HG03521 (cell line): ENCODE results near the gene ADGRG6.
"Not testable (repeated sequence)": the region's sequence is repeated elsewhere in the genome, so short reads cannot be mapped to it uniquely, and the experiment has no call there.

Experiments
- ATAC-seq: cut with Tn5 transposase; IDR thresholded peaks from one replicate; pipeline ENCODE4 v1.9.1; 2021; ENCODE audit warnings: mild to moderate bottlenecking, moderate library complexity; ENCODE audit not compliant: unreplicated experiment

ADGRG6 gene

GRCh38 chr6:142440600-142441293, 138.9 kb downstream of the ADGRG6 start:
- no peak for ATAC-seq

- ATAC-seq: no peak
Observed at GRCh38 chr6:142441716-142442115, 139.9 kb downstream of the ADGRG6 start.

DNA sequence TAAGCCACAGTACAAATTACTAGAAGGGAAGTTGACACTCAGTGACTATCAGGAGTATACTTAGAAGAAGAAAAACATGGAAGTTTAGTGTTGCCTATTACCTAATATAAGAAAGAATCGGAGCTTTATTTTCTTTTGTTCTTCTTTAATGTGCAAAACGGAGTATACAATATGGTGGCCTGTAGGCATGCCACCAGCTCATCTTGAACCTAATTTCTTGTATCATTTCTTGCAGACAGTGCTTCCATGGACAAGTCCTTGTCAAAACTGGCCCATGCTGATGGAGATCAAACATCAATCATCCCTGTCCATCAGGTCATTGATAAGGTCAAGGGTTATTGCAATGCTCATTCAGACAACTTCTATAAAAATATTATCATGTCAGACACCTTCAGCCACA, 141.3 kb downstream of the ADGRG6 start:
- no peak for ATAC-seq

DNA sequence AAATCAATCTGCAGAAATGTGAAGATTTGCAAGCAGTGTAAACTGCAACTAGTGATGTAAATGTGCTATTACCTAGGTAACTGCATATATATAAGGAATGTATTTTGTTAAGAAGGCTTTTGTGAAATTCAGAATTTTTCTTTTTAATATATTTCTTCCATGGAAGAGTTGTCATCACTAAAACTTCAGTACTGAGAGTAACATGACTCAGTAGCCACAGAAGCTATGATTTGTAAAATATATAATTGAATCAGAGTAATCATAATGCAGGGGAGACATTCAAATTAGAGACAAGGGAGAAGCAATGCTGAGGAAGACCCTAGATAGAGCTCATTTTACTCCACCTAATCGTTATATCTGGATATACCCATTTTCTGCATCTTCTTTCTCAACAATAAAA, 141.7 kb downstream of the ADGRG6 start:
- no peak for ATAC-seq

DNA sequence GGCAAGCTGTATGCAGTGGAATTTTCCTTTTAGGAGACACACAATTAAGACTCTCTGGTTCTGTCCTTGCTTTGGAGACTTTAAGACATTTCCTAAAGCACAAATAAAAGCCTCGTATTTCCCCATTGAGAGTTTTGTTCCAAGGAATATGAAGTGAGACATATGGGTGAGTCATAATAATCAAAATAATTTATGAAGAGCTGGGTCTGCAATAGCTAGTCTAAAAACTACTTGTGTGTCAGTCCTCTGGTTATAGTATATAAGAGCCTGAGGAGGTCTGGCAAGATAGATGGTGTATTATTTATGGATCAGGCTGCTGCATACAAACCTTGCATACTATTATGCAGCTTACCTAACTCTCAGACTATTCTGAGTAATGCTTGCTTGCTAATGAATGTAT, 142.6 kb downstream of the ADGRG6 start:
- ATAC-seq: no peak

DNA sequence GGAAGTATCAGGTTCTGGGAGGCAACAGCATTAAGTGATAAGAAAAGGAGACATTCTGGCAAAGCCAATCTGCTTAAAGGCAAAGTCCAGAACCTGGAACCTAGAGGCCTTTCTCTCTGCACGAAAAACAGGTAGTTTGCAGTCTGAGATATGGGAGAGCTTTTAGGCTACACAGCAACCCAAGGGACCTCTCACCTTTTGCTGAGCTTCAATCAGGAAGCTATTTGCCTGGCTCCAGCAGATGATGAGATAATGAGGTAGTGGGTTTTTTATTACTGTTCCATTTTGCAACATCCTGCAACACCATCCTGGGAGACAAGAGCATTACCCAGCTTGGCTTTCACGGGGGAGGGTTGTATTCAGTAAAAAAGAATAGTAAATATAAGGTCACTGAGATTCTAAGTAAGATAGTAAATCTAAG, 143.1 kb downstream of the ADGRG6 start:
- no peak for ATAC-seq

DNA sequence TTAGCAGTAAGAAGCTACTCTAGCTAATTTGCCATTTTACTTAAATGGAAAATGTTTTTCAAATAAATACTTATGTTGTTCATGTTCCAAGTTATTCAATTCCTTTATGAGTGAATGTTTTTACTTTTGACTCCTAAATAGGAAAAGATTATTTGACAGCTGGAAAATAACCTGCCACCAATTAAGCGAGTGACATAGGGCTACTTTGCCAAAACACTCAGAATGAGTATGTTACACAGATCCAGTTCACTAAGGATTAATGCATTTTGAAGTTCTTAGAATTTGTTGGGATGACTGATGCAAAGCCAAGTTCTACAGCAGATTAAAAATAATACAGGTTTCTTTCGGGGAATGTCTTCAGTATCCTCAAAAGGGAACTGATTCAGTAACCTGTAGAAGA, 144.4 kb downstream of the ADGRG6 start:
- ATAC-seq: no peak

GRCh38 chr6:142446576-142446975, 144.8 kb downstream of the ADGRG6 start:
- no peak for ATAC-seq

DNA sequence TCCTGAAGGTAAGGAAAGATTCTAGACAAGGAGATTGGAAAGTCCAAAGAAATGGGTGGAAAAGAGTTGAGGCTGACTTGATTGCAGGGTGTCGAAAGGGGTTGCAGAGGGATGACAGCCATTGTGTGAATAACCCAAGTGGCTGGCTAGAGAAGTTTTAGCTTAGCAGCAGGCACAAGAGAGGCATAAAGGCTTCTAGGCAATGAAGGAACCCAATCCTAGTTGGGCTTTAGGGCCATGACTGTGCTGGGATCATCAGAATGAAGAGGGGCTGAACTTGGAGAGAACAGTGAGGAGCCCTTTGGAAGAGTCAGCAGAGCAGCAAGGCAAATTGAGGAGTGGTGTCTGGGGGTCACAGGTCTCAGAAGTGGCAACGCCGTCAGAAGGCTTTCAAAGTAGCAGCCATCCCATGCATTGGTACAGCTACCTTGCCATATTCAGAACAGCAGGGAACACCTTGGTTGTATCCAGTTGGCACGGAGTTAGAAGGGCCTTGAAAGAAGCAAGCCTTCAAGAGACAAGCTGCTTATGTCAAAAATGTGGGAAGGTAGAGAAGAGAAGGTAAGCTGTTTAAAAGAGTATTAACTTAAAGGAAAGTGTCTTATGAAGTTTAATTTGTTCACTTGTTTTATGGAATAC, 146.4 kb downstream of the ADGRG6 start:
- ATAC-seq: no peak

GRCh38 chr6:142450856-142451255, 149.0 kb downstream of the ADGRG6 start:
- ATAC-seq: not testable (repeated sequence)

DNA sequence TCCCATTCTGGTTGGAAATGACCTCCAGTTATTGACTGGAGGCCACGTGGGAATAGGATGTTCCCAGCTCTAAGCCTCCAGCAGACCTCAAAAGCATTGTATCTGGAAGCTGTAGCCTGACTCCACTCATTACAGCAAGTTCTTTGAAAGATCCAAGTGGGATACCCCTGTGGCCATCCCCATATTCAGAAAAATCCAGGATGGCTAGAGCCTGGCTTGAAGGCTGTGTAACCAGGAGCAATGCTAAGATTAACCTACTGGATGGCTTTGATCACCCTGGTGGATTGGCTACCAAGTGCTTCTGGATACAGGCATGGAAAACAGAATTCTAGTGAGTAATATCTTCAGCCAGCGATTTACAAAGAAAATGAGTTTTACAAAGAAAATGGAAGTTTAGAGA, 151.2 kb downstream of the ADGRG6 start:
- ATAC-seq: no peak

GRCh38 chr6:142454196-142454595, 152.4 kb downstream of the ADGRG6 start:
- ATAC-seq: not testable (repeated sequence)

GRCh38 chr6:142454848-142455247, 153.0 kb downstream of the ADGRG6 start:
- not testable (repeated sequence) for ATAC-seq

DNA sequence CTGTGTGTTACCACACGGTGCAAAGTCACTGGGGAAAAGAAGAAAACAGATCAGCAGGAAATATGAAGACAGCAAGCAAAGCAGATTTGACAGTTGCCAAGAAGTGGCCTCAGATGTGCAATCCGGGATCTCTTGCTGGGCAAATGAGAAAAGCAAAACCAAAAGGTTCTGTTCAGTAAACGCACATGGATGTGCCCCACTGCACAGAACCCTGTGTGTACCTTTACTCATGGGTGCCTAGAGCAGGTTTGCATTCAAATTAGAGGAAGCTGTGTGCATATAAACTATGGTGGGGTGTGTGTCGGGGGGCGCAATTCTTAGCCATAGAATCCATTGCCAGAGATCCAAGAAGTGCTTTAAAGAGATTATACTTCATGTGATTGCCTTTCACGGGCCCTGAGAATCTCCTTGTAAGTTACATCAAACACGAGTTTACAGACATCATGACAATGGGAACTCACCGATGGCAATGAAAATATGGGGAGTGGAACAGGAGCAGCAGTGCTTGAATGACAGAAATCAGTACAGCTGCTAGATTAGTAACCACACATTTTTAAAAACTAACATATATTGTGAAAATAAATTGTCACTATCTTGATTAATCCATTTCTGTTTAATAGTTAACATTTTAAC, 154.3 kb downstream of the ADGRG6 start:
- ATAC-seq: no peak

GRCh38 chr6:142457638-142458406, 156.0 kb downstream of the ADGRG6 start:
- ATAC-seq: no peak

DNA sequence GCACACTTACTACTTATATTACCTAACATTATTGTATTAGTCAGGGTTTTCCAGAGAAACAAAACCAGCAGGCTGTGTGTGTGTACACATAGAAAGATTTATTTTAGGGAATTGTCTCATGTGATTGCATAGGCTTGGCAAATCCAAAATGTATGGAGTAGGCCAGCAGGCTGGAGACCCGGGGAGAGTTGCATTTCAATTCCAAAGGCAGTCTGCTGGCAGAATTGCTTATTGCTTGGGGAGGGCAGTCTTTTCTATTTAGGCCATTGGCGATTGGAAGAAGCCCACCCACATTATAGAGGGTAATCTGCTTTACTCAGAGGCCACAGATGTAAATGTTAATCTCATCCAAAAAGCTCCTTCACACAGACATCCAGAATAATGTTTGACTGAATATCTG, 157.0 kb downstream of the ADGRG6 start:
- ATAC-seq: no peak

DNA sequence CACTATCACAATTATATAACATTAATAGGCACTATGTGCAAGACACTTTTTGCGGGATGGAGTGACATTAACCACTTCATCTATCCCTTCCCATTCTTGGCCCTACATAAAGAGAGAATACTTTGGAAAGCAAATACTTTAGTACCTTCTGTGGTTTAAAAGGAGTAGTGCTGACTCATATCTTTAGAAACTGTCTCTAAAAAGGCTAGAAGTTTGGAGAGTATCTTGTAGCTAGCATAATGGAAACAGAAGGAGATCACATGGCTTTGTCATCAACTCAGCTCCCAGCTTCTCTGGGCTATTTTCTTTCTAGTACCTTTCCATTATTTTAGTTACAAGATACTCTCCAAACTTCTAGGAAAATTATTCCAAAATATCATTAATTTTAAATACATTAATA, 157.5 kb downstream of the ADGRG6 start:
- ATAC-seq: no peak

- ATAC-seq: no peak
Observed at GRCh38 chr6:142462260-142462659, 160.5 kb downstream of the ADGRG6 start.

GRCh38 chr6:142463988-142464387, 162.2 kb downstream of the ADGRG6 start:
- ATAC-seq: no peak

- no peak for ATAC-seq
Observed at GRCh38 chr6:142469220-142469619, 167.4 kb downstream of the ADGRG6 start.

DNA sequence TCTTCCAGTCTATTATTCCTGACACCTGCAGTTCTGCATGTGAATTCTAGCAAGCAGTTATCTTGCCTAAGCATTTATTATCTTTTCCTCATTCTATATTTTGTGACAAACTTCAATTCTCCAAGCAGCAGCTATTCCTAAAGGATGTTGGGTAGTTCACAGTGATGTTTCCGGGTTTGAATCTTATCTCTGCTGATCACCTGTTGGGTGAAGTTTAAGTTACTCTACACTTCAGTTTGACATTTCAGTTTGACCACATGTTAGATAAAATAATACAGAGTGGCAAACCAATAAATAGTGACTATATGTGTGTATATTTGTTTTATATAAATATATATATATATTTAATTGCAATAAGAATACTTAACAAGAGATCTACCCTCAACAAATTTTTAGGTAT, 168.6 kb downstream of the ADGRG6 start:
- no peak for ATAC-seq
